BJ (cell line): Measurements from ENCODE around the gene RFX7. TPM values are rescaled to one million over a fixed set of nuclear protein-coding genes. Genes with fewer than 3 reads are reported as not detected.

Experiments
- CTCF ChIA-PET: fragments of 350-600 bp; formaldehyde crosslinking; extraction: SDS; loops from one replicate; lab custom pipeline; 2021; ENCODE audit warnings: antibody characterized with exemption, inconsistent platforms; lab: Yijun Ruan, JAX
- POLR2A ChIA-PET: fragments of 300-600 bp; sonication (Branson Sonifier 250); formaldehyde crosslinking; extraction: SDS; loops from one replicate; lab custom pipeline; 2021; ENCODE audit warnings: antibody characterized with exemption; lab: Charles Lee
- DNase-seq: peaks from one replicate; pipeline ENCODE4 v3.0.0-alpha.2; 2011; ENCODE audit warnings: low read depth
- H3K27me3 ChIP-seq: 2 replicates; pipeline ENCODE4 v1.6.0; 2011; ENCODE audit warnings: low read length; ENCODE audit not compliant: control insufficient read depth, insufficient read depth
- H3K36me3 ChIP-seq: 2 replicates; pipeline ENCODE4 v1.5.1; 2011; ENCODE audit warnings: low read length; ENCODE audit not compliant: control insufficient read depth, insufficient read depth
- H3K4me3 ChIP-seq: 2 replicates; pipeline ENCODE4 v1.5.1; 2011; ENCODE audit warnings: low read depth, mild to moderate bottlenecking, control low read depth, low read length
- CTCF ChIP-seq: IDR thresholded peaks from 2 replicates; pipeline ENCODE4 v1.5.1; 2011; ENCODE audit warnings: low read depth, mild to moderate bottlenecking, control low read depth, inconsistent platforms, low read length, moderate library complexity; ENCODE audit not compliant: insufficient read depth
- polyA plus RNA-seq: library from polyadenylated mRNA; depleted of rRNA; stranded (reverse); fragments of >200 nt; gene quantifications from 2 replicates; pipeline ENCODE4 v1.2.3, GENCODE V29; 2011

RFX7 gene
- polyA plus RNA-seq, 1 experiment, result 3.5 TPM

GRCh38 chr15:56148064-56148463 lies 95.6 kb downstream of the RFX7 start:
- ChIA-PET POLR2A (no interaction called here), CTCF (no interaction called here)

GRCh38 chr15:56146756-56147155 lies 96.9 kb downstream of the RFX7 start:
- H3K36me3 ChIP-seq, result no peaks in the 10 kb centered on the region; the same call in 1 of the 2 replicates
- H3K27me3 ChIP-seq, result no peaks in the 10 kb centered on the region
- POLR2A ChIA-PET, result no interaction called here
- CTCF ChIA-PET, result no interaction called here
- no peak for TF ChIP-seq CTCF
- no peak for DNase-seq
- no peak overlapping the region for H3K4me3 ChIP-seq

More at GRCh38 chr15:56148064-56148463, 95.6 kb downstream of the RFX7 start:
- no peak for DNase-seq
- no peaks in the 10 kb centered on the region for H3K36me3 ChIP-seq
- TF ChIP-seq CTCF, result no peak
- no peaks in the 10 kb centered on the region for H3K27me3 ChIP-seq
- no peak overlapping the region for H3K4me3 ChIP-seq

GRCh38 chr15:56128081-56128480 lies 115.6 kb downstream of the RFX7 start:
- no peak for TF ChIP-seq CTCF
- Histone ChIP-seq H3K36me3 (peaks cover 5% of the 10 kb centered on the region; the same call in 1 of the 2 replicates), H3K27me3 (no peaks in the 10 kb centered on the region), H3K4me3 (no peak overlapping the region)
- no peak for DNase-seq
- ChIA-PET CTCF (no interaction called here), POLR2A (no interaction called here)

GRCh38 chr15:56126409-56126808 lies 117.3 kb downstream of the RFX7 start:
- no peak for DNase-seq
- CTCF ChIA-PET, result interaction anchor here (1.1 kb wide), 1 partner anchor 8 kb away, joined by 3 read pairs; no protein-coding TSS in a partner anchor
- Histone ChIP-seq H3K27me3 (no peaks in the 10 kb centered on the region), H3K4me3 (no peak overlapping the region), H3K36me3 (peaks cover 5% of the 10 kb centered on the region; the same call in 1 of the 2 replicates)
- no peak for TF ChIP-seq CTCF
- POLR2A ChIA-PET, result no interaction called here

GRCh38 chr15:56124391-56124790 lies 119.3 kb downstream of the RFX7 start:
- no peak for TF ChIP-seq CTCF
- POLR2A ChIA-PET, result no interaction called here
- no peaks in the 10 kb centered on the region for H3K27me3 ChIP-seq
- H3K36me3 ChIP-seq, result peaks cover 4% of the 10 kb centered on the region; the same call in 1 of the 2 replicates
- CTCF ChIA-PET, result no interaction called here
- no peak for DNase-seq
- H3K4me3 ChIP-seq, result no peak overlapping the region
